Measurements from ENCODE around the gene DRGX.

The DRGX gene

DNA sequence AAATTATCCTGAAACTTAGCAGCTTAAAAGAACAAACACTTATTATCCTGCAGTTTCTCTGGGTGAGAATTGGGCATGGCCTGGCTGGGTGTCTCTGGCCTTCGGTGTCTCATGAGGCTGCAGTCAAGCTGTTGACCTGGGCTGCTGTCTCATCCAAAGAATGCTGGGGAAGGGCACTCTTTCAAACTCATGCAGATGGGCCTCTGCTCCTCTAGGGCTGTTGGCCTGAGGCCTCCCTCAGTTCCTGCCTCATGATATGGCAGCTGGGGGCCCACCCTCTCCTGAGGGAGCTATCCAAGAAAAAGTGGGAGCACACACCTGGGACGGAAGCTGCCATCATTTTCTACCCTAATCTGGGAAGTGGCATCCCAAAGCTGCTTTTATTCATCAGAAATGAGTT lies 43.6 kb downstream of the DRGX start:
- Mint-ChIP-seq H3K27me3 (peaks cover 5% of the 10 kb centered on the region), H3K36me3 (ENCODE audit: insufficient read depth) (no peaks in the 10 kb centered on the region), H3K4me1 (no peaks in the 10 kb centered on the region), H3K4me3 (no peak overlapping the region), H3K9me3 (peaks cover 9% of the 10 kb centered on the region), H3K27ac (ENCODE audit: low read depth) (no peak overlapping the region)
- DNase-seq (ENCODE audit: low spot score in 2 of 2) (no peak), ATAC-seq (replicated peaks; ENCODE audit: extremely low read depth, poor library complexity, severe bottlenecking) (no peak)

- peaks cover 5% of the 10 kb centered on the region for H3K27me3 Mint-ChIP-seq
- H3K4me1 Mint-ChIP-seq: no peaks in the 10 kb centered on the region
- no peak for DNase-seq (ENCODE audit: low spot score in 2 of 2)
- no peak for ATAC-seq (replicated peaks; ENCODE audit: extremely low read depth, poor library complexity, severe bottlenecking)
- peaks cover 9% of the 10 kb centered on the region for H3K9me3 Mint-ChIP-seq
- H3K27ac Mint-ChIP-seq (ENCODE audit: low read depth): no peak overlapping the region
- H3K36me3 Mint-ChIP-seq (ENCODE audit: insufficient read depth): no peaks in the 10 kb centered on the region
- no peak overlapping the region for H3K4me3 Mint-ChIP-seq
Measured at GRCh38 chr10:49351669-49352068, 44.2 kb downstream of the DRGX start.

DNA sequence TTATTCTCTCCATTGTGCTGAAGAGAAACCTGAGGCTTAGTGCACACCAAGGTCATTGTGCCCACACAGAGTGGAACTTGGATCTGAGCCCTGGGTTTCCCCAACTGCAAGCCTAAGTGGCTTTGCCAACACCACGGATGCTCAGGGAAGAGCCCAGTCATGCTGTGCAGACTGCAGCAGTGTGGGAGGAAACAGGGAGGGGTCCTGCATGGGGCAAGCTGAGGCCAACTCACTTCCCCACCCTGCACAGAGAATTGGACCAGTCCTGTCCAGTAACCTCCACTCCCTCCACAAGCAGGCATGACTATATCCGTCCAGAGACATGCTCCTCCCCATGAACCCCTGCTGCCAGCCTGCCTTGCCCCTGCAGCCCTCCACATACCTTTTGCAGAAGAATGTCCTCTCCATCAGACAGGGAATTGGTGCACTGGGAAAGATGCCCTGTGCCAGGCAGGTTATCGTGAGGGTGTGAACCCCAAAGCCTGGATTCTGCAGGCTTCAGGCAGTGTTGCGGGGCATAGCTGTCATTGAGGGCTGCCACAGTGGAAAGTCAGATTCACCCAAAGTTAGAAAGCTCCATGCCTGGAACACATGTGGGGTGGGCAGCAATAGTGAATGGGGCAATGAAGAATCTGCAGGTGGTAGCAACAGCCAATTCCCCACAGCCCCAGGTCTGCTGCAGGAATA lies 44.9 kb downstream of the DRGX start:
- Mint-ChIP-seq H3K4me3 (no peak overlapping the region), H3K36me3 (ENCODE audit: insufficient read depth) (no peaks in the 10 kb centered on the region), H3K27ac (ENCODE audit: low read depth) (no peak overlapping the region), H3K27me3 (peaks cover 5% of the 10 kb centered on the region), H3K9me3 (peaks cover 9% of the 10 kb centered on the region), H3K4me1 (no peaks in the 10 kb centered on the region)
- ATAC-seq (replicated peaks; ENCODE audit: extremely low read depth, poor library complexity, severe bottlenecking): no peak
- DNase-seq (ENCODE audit: low spot score in 2 of 2): no peak

DNA sequence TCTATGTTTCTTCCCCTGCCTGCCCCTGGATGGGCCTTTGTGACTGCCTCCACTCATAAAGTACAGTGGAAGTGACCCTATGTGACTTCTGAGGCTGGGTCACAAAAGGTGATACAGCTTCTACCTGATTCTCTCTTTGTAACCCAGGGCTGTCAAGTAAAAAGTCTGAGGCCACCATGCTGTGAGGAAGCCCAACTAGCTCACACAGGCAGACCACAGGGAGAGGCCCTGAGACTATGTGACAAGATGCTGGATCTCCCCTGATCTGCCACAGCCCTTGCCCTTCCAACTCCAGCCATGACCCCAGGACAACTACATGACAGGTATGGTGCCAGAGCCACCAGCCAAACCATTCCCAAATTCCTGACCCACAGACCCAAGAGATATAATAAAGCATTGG lies 45.8 kb downstream of the DRGX start:
- Mint-ChIP-seq H3K27ac (ENCODE audit: low read depth) (no peak overlapping the region), H3K27me3 (peaks cover 5% of the 10 kb centered on the region), H3K36me3 (ENCODE audit: insufficient read depth) (no peaks in the 10 kb centered on the region), H3K9me3 (peaks cover 9% of the 10 kb centered on the region), H3K4me3 (no peak overlapping the region), H3K4me1 (no peaks in the 10 kb centered on the region)
- ATAC-seq (replicated peaks; ENCODE audit: extremely low read depth, poor library complexity, severe bottlenecking) (no peak), DNase-seq (ENCODE audit: low spot score in 2 of 2) (no peak)

DNA sequence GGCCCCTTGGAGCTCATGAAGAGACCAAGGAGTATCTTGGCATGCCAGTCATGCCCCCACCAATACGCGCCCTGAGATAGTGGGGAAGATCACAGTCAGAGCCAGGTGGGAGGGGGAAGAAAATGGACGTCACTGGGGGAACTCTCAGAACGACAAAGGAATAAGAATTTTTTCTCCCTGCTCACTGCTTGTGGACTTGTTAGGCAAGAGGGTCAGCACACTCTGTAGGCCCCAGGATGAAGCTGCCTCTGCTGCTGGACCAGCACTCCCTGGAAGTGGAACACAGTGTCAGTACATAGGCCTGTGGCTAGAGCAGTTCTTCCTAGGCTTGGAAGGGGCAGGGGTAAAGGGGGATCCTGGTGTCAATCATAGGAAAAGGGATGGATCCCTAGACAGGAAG lies 46.5 kb downstream of the DRGX start:
- no peak overlapping the region for H3K4me3 Mint-ChIP-seq
- no peak for ATAC-seq (replicated peaks; ENCODE audit: extremely low read depth, poor library complexity, severe bottlenecking)
- no peaks in the 10 kb centered on the region for H3K36me3 Mint-ChIP-seq (ENCODE audit: insufficient read depth)
- peaks cover 5% of the 10 kb centered on the region for H3K27me3 Mint-ChIP-seq
- no peak for DNase-seq (ENCODE audit: low spot score in 2 of 2)
- no peaks in the 10 kb centered on the region for H3K4me1 Mint-ChIP-seq
- peaks cover 9% of the 10 kb centered on the region for H3K9me3 Mint-ChIP-seq
- no peak overlapping the region for H3K27ac Mint-ChIP-seq (ENCODE audit: low read depth)

GRCh38 chr10:49348593-49348992 lies 47.3 kb downstream of the DRGX start:
- H3K4me1 Mint-ChIP-seq: no peaks in the 10 kb centered on the region
- H3K27ac Mint-ChIP-seq (ENCODE audit: low read depth): no peak overlapping the region
- ATAC-seq (replicated peaks; ENCODE audit: extremely low read depth, poor library complexity, severe bottlenecking) (no peak), DNase-seq (ENCODE audit: low spot score in 2 of 2) (no peak)
- peaks cover 9% of the 10 kb centered on the region for H3K9me3 Mint-ChIP-seq
- no peak overlapping the region for H3K4me3 Mint-ChIP-seq
- peaks cover 5% of the 10 kb centered on the region for H3K27me3 Mint-ChIP-seq
- H3K36me3 Mint-ChIP-seq (ENCODE audit: insufficient read depth): no peaks in the 10 kb centered on the region

DNA sequence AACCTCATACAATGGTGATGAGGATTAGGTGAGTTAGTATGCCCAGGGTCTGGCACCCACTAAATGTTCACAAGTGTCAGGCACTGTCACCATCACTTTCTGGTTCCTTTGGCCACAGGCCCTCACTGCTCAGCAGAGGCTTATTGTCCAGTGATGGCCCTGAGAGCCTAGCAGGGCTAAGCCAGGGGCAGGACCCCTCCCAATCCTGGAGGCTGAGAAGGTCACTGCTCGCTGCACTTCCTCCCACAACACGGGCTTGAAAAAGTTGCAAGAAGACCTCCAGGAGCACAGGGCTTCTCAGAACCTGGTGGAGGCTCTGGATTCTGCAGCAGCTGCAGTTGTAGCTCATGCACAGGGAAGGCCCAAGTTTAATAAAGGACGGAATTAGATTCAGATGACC lies 48.1 kb downstream of the DRGX start:
- ATAC-seq (replicated peaks; ENCODE audit: extremely low read depth, poor library complexity, severe bottlenecking) (no peak), DNase-seq (ENCODE audit: low spot score in 2 of 2) (no peak)
- Mint-ChIP-seq H3K27ac (ENCODE audit: low read depth) (no peak overlapping the region), H3K4me3 (no peak overlapping the region), H3K27me3 (peaks cover 6% of the 10 kb centered on the region), H3K36me3 (ENCODE audit: insufficient read depth) (no peaks in the 10 kb centered on the region), H3K4me1 (no peaks in the 10 kb centered on the region), H3K9me3 (peaks cover 9% of the 10 kb centered on the region)

- H3K27me3 Mint-ChIP-seq: peaks cover 10% of the 10 kb centered on the region
- no peak for ATAC-seq (replicated peaks; ENCODE audit: extremely low read depth, poor library complexity, severe bottlenecking)
- peaks cover 9% of the 10 kb centered on the region for H3K9me3 Mint-ChIP-seq
- H3K27ac Mint-ChIP-seq (ENCODE audit: low read depth): no peak overlapping the region
- no peak for DNase-seq (ENCODE audit: low spot score in 2 of 2)
- no peaks in the 10 kb centered on the region for H3K4me1 Mint-ChIP-seq
- H3K4me3 Mint-ChIP-seq: no peak overlapping the region
- H3K36me3 Mint-ChIP-seq (ENCODE audit: insufficient read depth): no peaks in the 10 kb centered on the region
Measured at GRCh38 chr10:49347342-49347741, 48.5 kb downstream of the DRGX start.

DNA sequence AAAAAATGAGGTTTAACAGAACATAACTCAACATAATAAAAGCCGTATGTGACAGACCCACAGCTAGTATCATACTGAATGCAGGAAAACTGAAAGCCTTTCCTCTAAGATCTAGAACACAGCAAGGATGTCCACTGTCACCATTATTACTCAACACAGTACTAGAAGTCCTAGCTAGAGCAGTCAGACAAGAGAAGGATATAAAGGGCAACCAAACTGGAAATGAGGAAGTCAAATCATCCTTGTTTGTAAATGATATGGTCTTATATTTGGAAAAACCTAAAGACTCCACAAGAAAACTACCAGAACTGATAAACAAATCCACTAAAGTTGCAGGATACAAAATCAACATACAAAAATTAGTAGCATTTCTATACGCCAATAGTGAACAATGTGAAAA lies 51.0 kb downstream of the DRGX start:
- Mint-ChIP-seq H3K36me3 (ENCODE audit: insufficient read depth) (no peaks in the 10 kb centered on the region), H3K4me1 (no peaks in the 10 kb centered on the region), H3K4me3 (no peak overlapping the region), H3K9me3 (peaks cover 2% of the 10 kb centered on the region), H3K27ac (ENCODE audit: low read depth) (no peak overlapping the region), H3K27me3 (peaks cover 19% of the 10 kb centered on the region)
- DNase-seq (ENCODE audit: low spot score in 2 of 2): no peak
- ATAC-seq (replicated peaks; ENCODE audit: extremely low read depth, poor library complexity, severe bottlenecking): no peak

DNA sequence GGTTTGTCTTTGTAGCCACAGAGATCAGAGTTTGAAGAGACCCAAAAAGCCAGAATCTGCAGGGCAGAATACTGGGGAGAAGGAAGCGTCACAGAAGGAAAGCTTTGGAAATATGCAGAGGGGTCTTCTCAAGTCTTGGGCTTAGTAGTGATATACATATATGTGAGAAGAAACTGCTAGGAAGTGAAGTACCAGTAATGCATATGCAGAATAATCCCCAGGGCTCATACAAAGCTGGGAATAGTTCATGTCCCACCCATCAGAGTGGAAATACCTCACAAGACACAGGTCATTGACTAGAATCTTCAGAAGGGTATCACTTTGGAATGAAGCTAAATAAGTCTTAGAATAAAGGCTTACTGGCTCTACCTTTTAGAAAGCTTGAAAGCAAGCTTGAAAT lies 57.3 kb downstream of the DRGX start:
- no peak for ATAC-seq (replicated peaks; ENCODE audit: extremely low read depth, poor library complexity, severe bottlenecking)
- no peak for DNase-seq (ENCODE audit: low spot score in 2 of 2)
- H3K27me3 Mint-ChIP-seq: peaks cover 39% of the 10 kb centered on the region
- peaks cover 14% of the 10 kb centered on the region for H3K4me1 Mint-ChIP-seq
- no peak overlapping the region for H3K27ac Mint-ChIP-seq (ENCODE audit: low read depth)
- no peaks in the 10 kb centered on the region for H3K36me3 Mint-ChIP-seq (ENCODE audit: insufficient read depth)
- no peak overlapping the region for H3K4me3 Mint-ChIP-seq
- peaks cover 12% of the 10 kb centered on the region for H3K9me3 Mint-ChIP-seq

DNA sequence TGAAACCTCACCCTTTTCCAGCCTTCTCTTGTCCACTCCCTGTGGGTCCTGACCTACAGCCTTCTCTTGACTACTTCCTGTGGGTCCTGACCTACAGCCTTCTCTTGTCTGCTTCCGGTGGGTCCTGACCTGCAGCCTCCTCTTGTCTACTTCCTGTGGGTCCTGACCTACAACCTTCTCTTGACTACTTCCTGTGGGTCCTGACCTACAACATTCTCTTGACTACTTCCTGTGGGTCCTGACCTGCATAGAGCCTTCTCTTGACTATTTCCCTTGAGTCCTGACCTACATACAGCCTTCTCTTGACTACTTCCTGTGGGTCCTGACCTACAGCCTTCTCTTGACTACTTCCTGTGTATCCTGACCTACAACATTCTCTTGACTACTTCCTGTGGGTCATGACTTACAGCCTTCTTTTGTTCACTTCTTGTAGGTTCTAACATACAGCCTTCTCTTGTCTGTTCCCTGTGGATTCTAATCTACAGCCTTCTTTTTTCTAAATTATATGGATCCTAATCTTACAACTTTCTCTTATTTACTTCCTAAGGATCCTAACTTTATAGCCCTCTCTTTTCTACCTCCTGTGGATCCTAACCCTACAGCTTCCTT lies 60.4 kb downstream of the DRGX start:
- H3K36me3 Mint-ChIP-seq (ENCODE audit: insufficient read depth): no peaks in the 10 kb centered on the region
- peak overlapping the region; percentile 73 for H3K27ac Mint-ChIP-seq (ENCODE audit: low read depth)
- H3K4me3 Mint-ChIP-seq: no peak overlapping the region
- ATAC-seq (replicated peaks; ENCODE audit: extremely low read depth, poor library complexity, severe bottlenecking) (no peak), DNase-seq (ENCODE audit: low spot score in 2 of 2) (no peak)
- H3K4me1 Mint-ChIP-seq: peaks cover 14% of the 10 kb centered on the region
- peaks cover 21% of the 10 kb centered on the region for H3K27me3 Mint-ChIP-seq
- H3K9me3 Mint-ChIP-seq: peaks cover 12% of the 10 kb centered on the region

GRCh38 chr10:49334964-49335363 lies 60.9 kb downstream of the DRGX start:
- Mint-ChIP-seq H3K27me3 (peaks cover 20% of the 10 kb centered on the region), H3K9me3 (peaks cover 12% of the 10 kb centered on the region), H3K27ac (ENCODE audit: low read depth) (peak overlapping the region; percentile 73), H3K4me3 (no peak overlapping the region), H3K4me1 (peaks cover 14% of the 10 kb centered on the region), H3K36me3 (ENCODE audit: insufficient read depth) (no peaks in the 10 kb centered on the region)
- ATAC-seq (replicated peaks; ENCODE audit: extremely low read depth, poor library complexity, severe bottlenecking): no peak
- DNase-seq (ENCODE audit: low spot score in 2 of 2): no peak

DNA sequence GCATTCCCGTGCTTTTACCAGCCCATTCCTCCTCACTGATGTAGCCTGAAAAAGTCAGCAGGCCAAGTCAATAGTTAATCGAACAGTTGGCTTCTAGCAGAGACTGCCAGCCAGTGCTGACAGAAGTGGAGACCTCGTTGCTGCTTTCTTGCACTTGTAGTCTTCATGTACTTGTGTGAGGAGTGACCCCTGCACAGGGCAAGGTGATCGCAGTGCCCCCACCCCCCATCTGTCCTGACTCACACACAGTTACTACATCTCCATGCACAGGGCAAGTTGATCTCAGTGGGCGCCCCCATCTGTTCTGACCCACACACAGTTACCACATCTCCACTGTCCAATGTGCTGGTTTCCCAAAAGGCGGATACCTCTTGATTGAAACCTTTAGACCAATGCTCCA lies 62.7 kb downstream of the DRGX start:
- no peak overlapping the region for H3K4me3 Mint-ChIP-seq
- H3K36me3 Mint-ChIP-seq (ENCODE audit: insufficient read depth): no peaks in the 10 kb centered on the region
- ATAC-seq (replicated peaks; ENCODE audit: extremely low read depth, poor library complexity, severe bottlenecking) (no peak), DNase-seq (ENCODE audit: low spot score in 2 of 2) (no peak)
- peaks cover 14% of the 10 kb centered on the region for H3K4me1 Mint-ChIP-seq
- no peak overlapping the region for H3K27ac Mint-ChIP-seq (ENCODE audit: low read depth)
- H3K9me3 Mint-ChIP-seq: peaks cover 12% of the 10 kb centered on the region
- H3K27me3 Mint-ChIP-seq: peaks cover 17% of the 10 kb centered on the region
